Tibial nerve (tissue), 4 donors: ENCODE data around the gene IMPA2.

Source experiments
- CTCF ChIP-seq, 5 experiments: fragments of 200-600 bp in 3 of 5; fragments of 450-650 bp in 2 of 5; sonication (generic) in 3 of 5; IDR thresholded peaks; one replicate each; pipeline ENCODE4 v1.5.1; 2016 to 2019; ENCODE audit warnings: antibody characterized with exemption in 5 of 5, mild to moderate bottlenecking in 3 of 5, moderate library complexity in 2 of 5
- EP300 ChIP-seq, 2 donors: sonication (generic); formaldehyde crosslinking; IDR thresholded peaks; one replicate each; pipeline ENCODE4 v1.6.1; 2017; ENCODE audit warnings: antibody characterized with exemption in 2 of 2, mild to moderate bottlenecking in 1 of 2
- POLR2A ChIP-seq, 2 donors: fragments of 450-650 bp; IDR thresholded peaks; one replicate each; pipeline ENCODE4 v1.6.1; 2017; ENCODE audit warnings: antibody characterized with exemption in 2 of 2, mild to moderate bottlenecking in 2 of 2, moderate library complexity in 2 of 2

- TF ChIP-seq CTCF (IDR thresholded peaks at IDR 0.05), result no peak
- no peak for TF ChIP-seq POLR2A (IDR thresholded peaks at IDR 0.05)
- peak in 1 of 2 donors; percentile 36 for TF ChIP-seq EP300 (IDR thresholded peaks at IDR 0.05)
Measured at GRCh38 chr18:11981192-11981542, at the start of gene IMPA2.
